Neural crest cell (in vitro differentiated cells): Measurements from ENCODE around the gene LMBRD1. TPM values are rescaled to one million over a fixed set of nuclear protein-coding genes. Genes with fewer than 3 reads are reported as not detected.

Source experiments
- DNase-seq: peaks from one replicate; pipeline ENCODE4 v3.0.0; 2021; ENCODE audit warnings: low read depth, mixed read lengths, low spot score
- H3K27ac Mint-ChIP-seq: one replicate; pipeline ENCODE4 v1.8.0; 2021; ENCODE audit warnings: mild to moderate bottlenecking, mixed read lengths; ENCODE audit not compliant: unreplicated experiment
- H3K27me3 Mint-ChIP-seq: 2 replicates; pipeline ENCODE4 v1.8.0; 2021; ENCODE audit warnings: low read depth, mild to moderate bottlenecking, mixed read lengths
- H3K36me3 Mint-ChIP-seq: 2 replicates; pipeline ENCODE4 v1.8.0; 2021; ENCODE audit warnings: low read depth, mild to moderate bottlenecking, mixed read lengths
- H3K4me1 Mint-ChIP-seq: 2 replicates; pipeline ENCODE4 v1.8.0; 2021; ENCODE audit warnings: mixed read lengths
- H3K4me3 Mint-ChIP-seq: one replicate; pipeline ENCODE4 v1.8.0; 2021; ENCODE audit warnings: mild to moderate bottlenecking, mixed read lengths
- H3K9me3 Mint-ChIP-seq: 2 replicates; pipeline ENCODE4 v1.8.0; 2021; ENCODE audit warnings: mixed read lengths
- CTCF ChIP-seq: fragments of 200-600 bp; sonication (generic); conservative IDR thresholded peaks from 2 replicates; pipeline ENCODE4 v1.5.0; 2021; ENCODE audit warnings: antibody characterized with exemption, mild to moderate bottlenecking
- total RNA-seq: library from RNA; stranded (reverse); gene quantifications from 2 replicates; pipeline ENCODE4 v1.2.1, GENCODE V29; 2021

The LMBRD1 gene
- total RNA-seq, 1 donor from 2014 or later = 17.2 TPM

- Mint-ChIP-seq H3K4me1 (no peaks in the 10 kb centered on the region), H3K27ac (no peak overlapping the region), H3K27me3 (no peaks in the 10 kb centered on the region), H3K36me3 (peaks cover 11% of the 10 kb centered on the region), H3K9me3 (peaks cover 4% of the 10 kb centered on the region), H3K4me3 (no peak overlapping the region)
- peak; percentile 52 for TF ChIP-seq CTCF
- DNase-seq = no peak
These were observed 28.1 kb downstream of the LMBRD1 start for GRCh38 chr6:69768664-69769063.

GRCh38 chr6:69763763-69764162, 33.0 kb downstream of the LMBRD1 start:
- no peak overlapping the region for H3K4me3 Mint-ChIP-seq
- no peak overlapping the region for H3K27ac Mint-ChIP-seq
- no peak for DNase-seq
- no peak for TF ChIP-seq CTCF
- H3K4me1 Mint-ChIP-seq = no peaks in the 10 kb centered on the region
- H3K36me3 Mint-ChIP-seq = peaks cover 3% of the 10 kb centered on the region
- no peaks in the 10 kb centered on the region for H3K9me3 Mint-ChIP-seq
- H3K27me3 Mint-ChIP-seq = no peaks in the 10 kb centered on the region

DNA sequence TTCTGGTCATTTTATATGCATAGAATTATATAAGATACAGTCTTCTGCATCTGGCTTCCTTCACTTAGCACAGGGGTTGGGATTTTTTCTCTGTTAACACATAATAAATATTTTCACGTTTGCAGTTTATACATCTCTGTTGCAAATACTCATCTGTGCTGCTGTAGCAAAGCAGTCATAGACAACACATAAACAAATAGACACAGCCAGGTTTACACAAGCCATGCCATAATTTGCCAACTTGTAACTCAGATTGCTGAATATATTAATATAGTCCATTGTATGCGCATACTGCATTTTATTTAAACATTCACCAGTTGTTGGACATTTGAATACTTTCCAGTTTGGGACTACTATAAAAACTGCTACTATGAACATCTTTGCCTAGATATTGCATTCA, 35.0 kb downstream of the LMBRD1 start:
- no peak overlapping the region for H3K27ac Mint-ChIP-seq

GRCh38 chr6:69758214-69758613, 38.6 kb downstream of the LMBRD1 start:
- H3K9me3 Mint-ChIP-seq = peaks cover 11% of the 10 kb centered on the region
- H3K36me3 Mint-ChIP-seq = peaks cover 16% of the 10 kb centered on the region
- no peak overlapping the region for H3K27ac Mint-ChIP-seq

More for the DNA sequence above, 35.0 kb downstream of the LMBRD1 start:
- no peaks in the 10 kb centered on the region for H3K9me3 Mint-ChIP-seq
- no peaks in the 10 kb centered on the region for H3K27me3 Mint-ChIP-seq
- H3K36me3 Mint-ChIP-seq = peaks cover 3% of the 10 kb centered on the region
- H3K4me3 Mint-ChIP-seq = no peak overlapping the region
- no peak for DNase-seq
- no peak for TF ChIP-seq CTCF
- H3K4me1 Mint-ChIP-seq = no peaks in the 10 kb centered on the region

GRCh38 chr6:69756907-69757306, 39.9 kb downstream of the LMBRD1 start:
- Mint-ChIP-seq H3K27me3 (no peaks in the 10 kb centered on the region), H3K9me3 (peaks cover 11% of the 10 kb centered on the region), H3K4me1 (no peaks in the 10 kb centered on the region), H3K27ac (no peak overlapping the region), H3K4me3 (no peak overlapping the region), H3K36me3 (peaks cover 16% of the 10 kb centered on the region)
- TF ChIP-seq CTCF = no peak
- no peak for DNase-seq

More at GRCh38 chr6:69758214-69758613, 38.6 kb downstream of the LMBRD1 start:
- Mint-ChIP-seq H3K27me3 (no peaks in the 10 kb centered on the region), H3K4me1 (no peaks in the 10 kb centered on the region), H3K4me3 (no peak overlapping the region)
- DNase-seq = no peak
- TF ChIP-seq CTCF = no peak

- H3K9me3 Mint-ChIP-seq = peaks cover 11% of the 10 kb centered on the region
- DNase-seq = no peak
- H3K36me3 Mint-ChIP-seq = peaks cover 16% of the 10 kb centered on the region
- H3K27me3 Mint-ChIP-seq = no peaks in the 10 kb centered on the region
- H3K4me1 Mint-ChIP-seq = no peaks in the 10 kb centered on the region
- H3K4me3 Mint-ChIP-seq = no peak overlapping the region
- TF ChIP-seq CTCF = no peak
- no peak overlapping the region for H3K27ac Mint-ChIP-seq
These were observed 40.4 kb downstream of the LMBRD1 start for GRCh38 chr6:69756366-69756765.
